HG02981 (cell line): ENCODE measurements around the gene ANKH.
A peak's percentile ranks its signal among the peaks of the same experiment; 100 is the strongest.
"Not testable (repeated sequence)": the region's sequence is repeated elsewhere in the genome, so short reads cannot be mapped to it uniquely, and the experiment has no call there.

Experiments
- ATAC-seq: cut with Tn5 transposase; IDR thresholded peaks from one replicate; pipeline ENCODE4 v1.9.1; 2021; ENCODE audit warnings: mild to moderate bottlenecking, moderate library complexity; ENCODE audit not compliant: unreplicated experiment

ANKH gene

DNA sequence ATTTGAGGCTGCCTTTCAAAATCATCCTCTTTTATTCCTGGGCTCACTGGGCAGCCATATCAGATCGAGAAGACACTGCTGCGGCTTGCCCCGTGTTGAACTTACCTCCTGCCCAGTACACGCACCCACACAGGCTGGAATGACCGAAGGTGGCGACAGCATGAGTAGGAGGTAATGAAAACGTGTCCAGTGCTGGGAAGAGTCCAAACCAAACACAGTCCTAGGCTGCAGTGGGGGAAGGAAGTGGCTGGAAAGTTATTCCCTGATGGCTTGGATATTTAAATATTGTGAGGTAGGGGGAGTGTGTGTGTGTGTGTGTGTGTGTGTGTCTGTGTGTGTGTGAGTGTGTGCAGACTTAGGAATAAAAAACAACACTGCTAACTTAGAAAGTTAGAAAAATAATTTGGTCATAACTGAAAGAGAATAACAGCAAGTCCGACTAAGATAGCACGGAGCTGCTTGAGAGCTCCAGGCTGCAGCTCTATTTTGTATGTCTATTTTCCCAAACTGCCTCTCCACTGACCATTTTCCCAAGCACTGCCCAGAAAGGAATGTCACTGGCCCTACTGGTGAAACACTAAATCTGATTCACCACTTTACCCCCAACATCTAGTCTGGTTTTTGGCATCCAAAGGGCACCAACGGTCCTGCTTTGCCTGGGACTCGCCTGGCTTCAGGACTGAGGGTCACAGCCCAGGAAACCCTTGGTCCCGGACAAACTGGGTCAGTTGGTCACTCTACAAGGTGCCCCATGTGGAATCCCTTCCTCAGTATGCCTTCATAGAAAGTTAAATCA is 41.2 kb downstream of the ANKH start:
- ATAC-seq = no peak

DNA sequence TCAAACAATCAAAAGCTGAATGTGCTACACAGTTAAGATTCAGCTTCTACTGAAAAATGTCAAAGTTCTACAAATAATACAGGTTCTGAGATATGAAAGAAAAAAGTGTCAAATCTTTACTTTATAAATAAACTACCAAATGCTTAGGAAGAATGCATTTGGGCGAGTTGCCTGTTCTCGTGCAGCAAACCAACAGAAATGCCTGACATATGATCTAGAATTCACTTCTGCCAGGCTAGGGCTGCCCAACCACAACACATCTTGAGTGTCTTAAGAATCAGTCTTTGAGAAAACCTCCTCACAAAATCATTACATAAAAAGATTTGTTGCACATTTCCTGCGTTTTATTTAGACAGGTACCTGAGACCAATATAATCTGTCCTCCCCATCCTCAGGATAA is 42.2 kb downstream of the ANKH start:
- ATAC-seq = no peak

DNA sequence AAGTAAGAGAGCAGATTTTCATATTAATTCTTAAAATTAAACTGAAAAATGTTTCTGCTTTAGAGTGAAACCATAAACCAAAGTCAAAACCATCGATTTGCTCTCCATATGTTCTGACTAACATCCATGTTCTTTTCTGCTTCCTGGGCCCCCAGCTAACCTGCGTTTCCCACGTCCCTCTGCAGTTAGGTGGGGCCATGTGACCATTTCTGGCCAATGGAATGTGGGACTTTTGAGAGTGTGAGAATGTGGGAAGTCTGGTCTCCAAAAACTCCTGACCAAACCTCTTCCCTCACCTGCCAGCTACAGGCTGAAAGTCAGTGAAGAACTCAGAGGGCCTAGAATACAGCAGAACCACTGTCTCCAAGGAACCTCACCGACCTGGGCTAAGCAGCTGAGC is 44.9 kb downstream of the ANKH start:
- no peak for ATAC-seq

DNA sequence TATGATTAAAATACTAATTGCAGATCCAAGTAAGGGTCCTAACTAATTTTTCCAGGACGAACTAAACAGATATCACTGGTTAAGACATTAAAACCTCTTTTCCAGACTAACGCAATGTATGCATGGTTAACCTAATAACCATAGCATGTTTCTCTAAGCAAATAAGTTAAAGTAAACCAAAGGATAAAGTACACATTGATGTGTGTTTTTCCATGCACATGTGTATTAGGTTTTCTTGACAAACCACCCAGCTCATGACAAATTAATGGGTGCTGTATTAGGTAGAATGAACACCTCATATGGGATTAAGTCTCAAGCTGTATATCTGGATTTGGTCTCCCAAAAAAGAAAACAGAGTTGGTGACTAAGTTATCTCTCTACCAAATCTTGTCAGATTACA is 45.6 kb downstream of the ANKH start:
- no peak for ATAC-seq

DNA sequence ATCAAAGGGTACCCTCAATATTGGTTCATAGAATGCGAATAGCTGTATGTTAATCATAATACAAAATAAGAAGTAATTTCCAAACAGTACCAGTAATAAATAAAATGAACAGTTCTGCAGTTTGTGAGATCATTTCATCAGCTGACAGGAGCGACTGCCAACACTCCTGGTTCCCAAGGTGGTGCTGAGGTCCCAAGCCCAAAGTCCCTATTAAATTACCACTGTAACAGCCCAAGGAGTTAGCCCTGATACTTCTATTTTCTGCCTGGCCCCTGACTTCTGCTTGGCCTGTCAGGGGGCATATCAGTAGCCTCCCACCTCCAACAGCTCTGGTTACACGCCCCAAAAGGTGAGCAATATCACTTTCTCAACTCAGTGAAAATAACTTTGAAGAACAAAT is 47.1 kb downstream of the ANKH start:
- ATAC-seq = no peak

- no peak for ATAC-seq
Measured at GRCh38 chr5:14821100-14821845, 50.3 kb downstream of the ANKH start.

- ATAC-seq = no peak
Measured at GRCh38 chr5:14818931-14819790, 52.4 kb downstream of the ANKH start.

- not testable (repeated sequence) for ATAC-seq
Measured at GRCh38 chr5:14817762-14818136, 53.8 kb downstream of the ANKH start.

GRCh38 chr5:14816999-14817761 is 54.4 kb downstream of the ANKH start:
- no peak for ATAC-seq

DNA sequence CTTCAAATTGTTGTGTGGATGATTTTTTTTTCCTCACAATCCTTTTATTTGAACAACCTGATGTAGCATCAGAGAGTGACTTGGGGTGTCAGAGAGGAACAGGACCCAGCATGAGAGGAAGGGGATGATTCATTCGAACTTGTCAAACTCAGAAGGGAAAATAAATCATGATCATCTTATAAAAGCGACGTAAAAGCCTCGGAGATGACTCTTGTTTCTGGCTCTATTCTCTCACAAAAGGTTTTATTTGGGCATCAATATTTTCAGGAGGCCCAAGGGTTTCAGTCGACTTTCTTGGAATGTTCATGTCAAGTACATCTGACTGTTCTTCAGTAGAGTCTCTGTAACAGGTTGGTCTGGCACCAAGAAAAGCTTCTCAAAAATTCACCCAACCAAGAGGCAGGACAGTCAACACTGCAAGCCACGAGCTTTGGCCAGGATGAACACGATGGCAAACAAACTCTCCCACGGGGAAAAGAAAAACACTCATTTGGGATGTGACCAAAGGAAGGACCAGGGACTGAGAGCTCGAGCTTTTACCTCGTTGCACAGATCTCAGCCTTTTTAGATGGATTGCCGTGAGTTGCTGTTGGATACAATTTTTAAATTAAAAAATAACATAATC is 55.1 kb downstream of the ANKH start:
- no peak for ATAC-seq

- ATAC-seq = no peak
Measured at GRCh38 chr5:14813747-14814146, 57.8 kb downstream of the ANKH start.

GRCh38 chr5:14812166-14812565 is 59.4 kb downstream of the ANKH start:
- no peak for ATAC-seq

- ATAC-seq = no peak
Measured at GRCh38 chr5:14810928-14811572, 60.5 kb downstream of the ANKH start.

DNA sequence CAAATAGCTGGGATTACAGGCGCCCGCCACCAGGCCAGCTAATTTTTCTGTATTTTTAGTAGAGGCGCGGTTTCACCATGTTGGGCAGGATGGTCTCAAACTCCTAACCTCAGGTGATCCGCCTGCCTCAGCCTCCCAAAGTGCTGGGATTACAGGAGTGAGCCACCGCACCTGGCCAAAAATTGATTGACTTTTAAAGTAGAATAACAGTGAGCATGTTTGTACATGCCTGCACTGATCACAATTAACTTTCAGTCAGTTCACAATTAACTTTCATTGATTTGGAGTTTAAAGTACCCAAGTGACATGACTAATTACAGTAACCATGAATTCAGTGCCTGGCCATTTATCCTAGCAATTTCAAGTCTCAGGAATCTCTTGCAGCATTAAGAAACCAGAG is 61.3 kb downstream of the ANKH start:
- no peak for ATAC-seq

- peak; percentile 99 for ATAC-seq
Measured at GRCh38 chr5:14809369-14810155, 62.0 kb downstream of the ANKH start.

- no peak for ATAC-seq
Measured at GRCh38 chr5:14807471-14807870, 64.1 kb downstream of the ANKH start.

DNA sequence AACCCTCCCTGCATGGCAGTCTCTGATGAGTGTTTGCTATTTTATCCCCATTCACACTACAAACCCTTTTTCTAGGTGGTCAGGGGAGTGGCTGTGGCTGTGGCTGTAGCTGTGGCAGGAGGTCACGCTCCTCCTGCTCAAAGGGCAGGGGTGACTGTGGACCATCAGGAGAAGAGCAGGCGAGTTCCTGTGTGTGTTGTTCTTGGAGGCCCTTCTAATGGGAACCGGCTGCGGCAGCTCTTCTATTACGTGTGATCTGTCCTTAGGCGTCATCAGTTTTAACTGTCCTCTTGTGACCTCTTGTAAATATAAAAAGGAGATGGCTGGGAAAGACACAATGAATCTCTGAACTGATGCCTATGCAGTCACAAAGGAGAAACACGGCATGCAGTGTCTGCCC is 65.1 kb downstream of the ANKH start:
- ATAC-seq = no peak

GRCh38 chr5:14802541-14802940 is 69.0 kb downstream of the ANKH start:
- ATAC-seq = no peak

DNA sequence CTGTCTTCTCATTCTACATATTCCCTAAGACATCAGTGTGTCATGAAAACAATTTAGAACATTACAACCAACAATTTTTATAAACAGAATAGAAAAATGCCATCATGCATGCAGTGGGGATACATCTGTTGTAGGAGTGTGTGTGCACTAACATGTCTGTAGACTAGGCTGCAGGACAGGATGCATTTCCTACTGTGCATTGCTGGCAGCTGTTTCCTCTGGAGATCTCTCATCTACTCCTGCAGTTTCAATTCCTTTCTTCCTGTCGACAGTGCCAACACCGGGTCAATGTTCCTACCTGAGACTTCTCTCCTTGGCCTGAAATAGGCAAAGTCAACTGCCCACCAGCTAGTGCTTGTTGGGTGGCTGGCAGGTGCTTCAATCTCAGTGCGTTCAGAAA is 69.8 kb downstream of the ANKH start:
- ATAC-seq = no peak
